ENCODE results near the gene PLEKHH2. TPM values are rescaled to one million over a fixed set of nuclear protein-coding genes. Genes with fewer than 3 reads are reported as not detected.
A peak's percentile ranks its signal among the peaks of the same experiment; 100 is the strongest.

The PLEKHH2 gene
- total and polyA plus RNA-seq, 2 of the 13 experiments (the other 11 are each of a cell fraction or from before 2014, with no cell fraction given), result 1.1 to 3.0 TPM

DNA sequence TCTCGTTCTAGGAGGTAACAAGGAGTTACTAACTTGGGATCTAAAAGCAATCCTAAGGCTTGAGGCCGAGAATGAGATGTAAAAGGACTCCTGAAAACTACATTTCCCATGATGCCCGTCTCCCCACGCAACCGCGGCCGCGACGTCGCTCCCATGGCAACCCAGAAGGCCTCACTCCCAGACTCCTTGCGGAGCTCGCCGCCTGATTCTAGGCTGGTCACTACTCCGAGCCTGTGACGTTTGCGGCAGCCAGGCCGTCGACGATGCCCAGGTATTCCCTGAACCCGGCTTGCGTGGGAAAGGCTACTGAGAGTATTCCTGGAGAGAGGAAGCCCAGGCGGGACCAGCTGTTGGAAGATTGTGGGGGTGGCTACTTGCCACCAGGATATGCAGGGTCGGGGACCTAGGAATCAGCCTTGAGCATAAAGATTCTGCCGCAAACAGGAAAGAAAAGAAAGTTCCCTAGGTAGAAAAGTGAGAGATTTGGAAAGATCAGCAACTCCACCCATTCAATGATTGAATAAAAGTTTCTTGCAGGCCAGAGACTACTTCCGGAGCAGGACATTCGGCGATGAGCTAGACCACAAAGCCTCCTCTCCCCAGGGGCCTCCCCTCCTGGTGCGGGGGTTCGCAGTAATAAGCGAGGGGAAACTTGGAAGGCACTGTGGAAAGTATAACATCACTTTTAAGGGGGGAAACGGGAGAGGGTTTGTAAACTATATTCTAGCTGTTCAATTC is 137.0 kb downstream of the PLEKHH2 start, which contains the start of gene DYNC2LI1 (continued):
- TF ChIP-seq CHCHD3 (CRISPR knock-in tag; IDR thresholded peaks at IDR 0.05) (0 out of 2 replicates have a peak, but pooled peaks have one; percentile 66), ETV6 (CRISPR knock-in tag; conservative IDR thresholded peaks at IDR 0.05) (0 out of 2 replicates have a peak, but pooled peaks have one; percentile 65), ZNF232 (CRISPR knock-in tag; IDR thresholded peaks at IDR 0.05; ENCODE audit: borderline replicate concordance) (no peak), RARA (CRISPR knock-in tag; IDR thresholded peaks at IDR 0.05) (peak; percentile 55), YY1 (IDR thresholded peaks at IDR 0.05; ENCODE audit: insufficient read depth, insufficient replicate concordance, low read depth, low read length) (peak; percentile 67), MXI1 (IDR thresholded peaks at IDR 0.05; ENCODE audit: borderline replicate concordance, low read depth, low read length) (peak; percentile 97; the same call in 2 of the 3 replicates), ZNF790 (CRISPR knock-in tag; IDR thresholded peaks at IDR 0.05; ENCODE audit: borderline replicate concordance) (no peak), ISL2 (CRISPR knock-in tag; IDR thresholded peaks at IDR 0.05) (no peak), TGIF2 (CRISPR knock-in tag; IDR thresholded peaks at IDR 0.05) (peak; percentile 77; the same call in 1 of the 2 replicates), PBX2 (CRISPR knock-in tag; IDR thresholded peaks at IDR 0.05) (no peak), ZNF605 (CRISPR knock-in tag; IDR thresholded peaks at IDR 0.05) (peak; percentile 71), ZNF7 (CRISPR knock-in tag; IDR thresholded peaks at IDR 0.05) (no peak), BCL3 (CRISPR knock-in tag; IDR thresholded peaks at IDR 0.05) (0 out of 2 replicates have a peak, but pooled peaks have one; percentile 23), KIAA2018 (CRISPR knock-in tag; IDR thresholded peaks at IDR 0.05; ENCODE audit: borderline replicate concordance) (no peak)
- TF ChIP-seq, protein P1, sequence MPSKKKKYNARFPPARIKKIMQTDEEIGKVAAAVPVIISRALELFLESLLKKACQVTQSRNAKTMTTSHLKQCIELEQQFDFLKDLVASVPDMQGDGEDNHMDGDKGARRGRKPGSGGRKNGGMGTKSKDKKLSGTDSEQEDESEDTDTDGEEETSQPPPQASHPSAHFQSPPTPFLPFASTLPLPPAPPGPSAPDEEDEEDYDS (CRISPR knock-in tag; IDR thresholded peaks at IDR 0.05), result peak; percentile 47
